Panc1 (cell line): Measurements from ENCODE around the gene OR13C3. TPM values are rescaled to one million over a fixed set of nuclear protein-coding genes. Genes with fewer than 3 reads are reported as not detected.
"Not testable (repeated sequence)": the region's sequence is repeated elsewhere in the genome, so short reads cannot be mapped to it uniquely, and the experiment has no call there.

Experiments
- ATAC-seq: fragments of 200-7000 bp; cut with Tn5 transposase; 2 replicates; pipeline ENCODE4 v1.9.1; 2020; ENCODE audit warnings: mild to moderate bottlenecking, moderate library complexity
- BruUV-seq: library from RNA; stranded (reverse); fragments of 400-500 nt; replicated peaks from 2 replicates; lab custom pipeline; 2021; lab: Mats Ljungman, UMichigan
- CTCF ChIA-PET: fragments of 300-600 bp; sonication (Branson Sonifier 250); formaldehyde crosslinking; loops from one replicate; lab custom pipeline; 2022; ENCODE audit warnings: antibody characterized with exemption; lab: Charles Lee
- POLR2A ChIA-PET: fragments of 300-600 bp; sonication (Branson Sonifier 250); formaldehyde crosslinking; loops from one replicate; lab custom pipeline; 2022; ENCODE audit warnings: antibody characterized with exemption; lab: Charles Lee
- DNase-seq: peaks from one replicate; pipeline ENCODE4 v3.0.0-alpha.2; 2010; ENCODE audit warnings: low read depth, low spot score
- H3K27ac ChIP-seq: 2 replicates; pipeline ENCODE4 v1.5.1; 2011; ENCODE audit warnings: mild to moderate bottlenecking, low read length, inconsistent platforms
- H3K27me3 ChIP-seq: fragments of 200-500 bp; sonication (Bioruptor generic); 2 replicates; pipeline ENCODE4 v1.6.0; 2014; ENCODE audit warnings: low read length, inconsistent platforms; ENCODE audit not compliant: control insufficient read depth, insufficient read depth
- H3K36me3 ChIP-seq: fragments of 200-500 bp; sonication (Bioruptor generic); 2 replicates; pipeline ENCODE4 v1.5.1; 2014; ENCODE audit warnings: inconsistent platforms, mild to moderate bottlenecking, low read length, moderate library complexity; ENCODE audit not compliant: control insufficient read depth, insufficient read depth
- H3K4me1 ChIP-seq: 2 replicates; pipeline ENCODE4 v1.5.1; 2011; ENCODE audit warnings: inconsistent platforms, mild to moderate bottlenecking, low read length, moderate library complexity; ENCODE audit not compliant: control insufficient read depth, insufficient read depth
- H3K4me3 ChIP-seq, 2 experiments: 2 replicates each; pipeline ENCODE4 v1.5.1; 2011 to 2012; ENCODE audit warnings: low read depth in 2 of 2, low read length in 2 of 2, mild to moderate bottlenecking in 2 of 2, inconsistent platforms in 1 of 2, moderate library complexity in 1 of 2
- H3K9me3 ChIP-seq: fragments of 200-500 bp; sonication (Bioruptor generic); 2 replicates; pipeline ENCODE4 v1.5.1; 2014; ENCODE audit warnings: low read depth, mild to moderate bottlenecking, inconsistent platforms, low read length, moderate library complexity; ENCODE audit not compliant: control insufficient read depth, insufficient read depth
- CTCF ChIP-seq: fragments of 450-650 bp; IDR thresholded peaks from 2 replicates; pipeline ENCODE4 v1.5.1; 2017; ENCODE audit warnings: mild to moderate bottlenecking
- POLR2AphosphoS5 ChIP-seq: IDR thresholded peaks from 2 replicates; pipeline ENCODE4 v1.6.1; 2012; ENCODE audit warnings: mild to moderate bottlenecking, low read depth, low read length, moderate library complexity
- REST ChIP-seq, 2 experiments: IDR thresholded peaks; 2 replicates each; pipeline ENCODE4 v1.6.1; 2011 to 2012; ENCODE audit warnings: low read depth in 2 of 2, control low read depth in 1 of 2, low read length in 1 of 2, mild to moderate bottlenecking in 1 of 2, moderate library complexity in 1 of 2; ENCODE audit not compliant: insufficient read depth in 1 of 2
- SIN3A ChIP-seq: IDR thresholded peaks from 2 replicates; pipeline ENCODE4 v1.6.1; 2012; ENCODE audit warnings: low read depth, mild to moderate bottlenecking, low read length, moderate library complexity, borderline replicate concordance; ENCODE audit not compliant: insufficient read depth
- TCF7L2 ChIP-seq: IDR thresholded peaks from 2 replicates; pipeline ENCODE4 v1.6.1; 2011; ENCODE audit warnings: mild to moderate bottlenecking, low read depth, low read length, inconsistent platforms
- in situ Hi-C: cut with HindIII; loops from 2 replicates; pipeline ENCODE4 v1.10.0; 2016; ENCODE audit warnings: low sequenced_read_pairs, low pct_unique_long_range_greater_than_20kb
- intact Hi-C: fragments of 100-400 bp; cut with micrococcal nuclease; formaldehyde crosslinking; loops from one replicate; pipeline ENCODE4 v1.10.0; 2022; ENCODE audit not compliant: unreplicated experiment
- total RNA-seq: library from RNA; stranded (reverse); gene quantifications from one replicate; pipeline ENCODE4 v1.2.1, GENCODE V29; 2021; ENCODE audit not compliant: unreplicated experiment

OR13C3 gene
- total RNA-seq, 1 experiment from 2014 or later = not detected

- BruUV-seq = no TSS peak
- Histone ChIP-seq H3K36me3 (no peaks in the 10 kb centered on the region), H3K27me3 (no peaks in the 10 kb centered on the region), H3K4me3 (no peak overlapping the region), H3K27ac (no peak overlapping the region), H3K9me3 (no peaks in the 10 kb centered on the region), H3K4me1 (no peaks in the 10 kb centered on the region)
- ATAC-seq (no peak), DNase-seq (no peak)
- ChIA-PET POLR2A (no interaction called here), CTCF (no interaction called here)
- no peak for TF ChIP-seq SIN3A
- no peak for TF ChIP-seq CTCF
- TF ChIP-seq TCF7L2 = no peak
- no peak for TF ChIP-seq POLR2AphosphoS5
- no peak for TF ChIP-seq REST (IDR thresholded peaks at IDR 0.05; ENCODE audit: insufficient read depth in 1 of 2, low read depth in 2 of 2, low read length in 1 of 2)
- intact Hi-C loops = no loop called here
- in situ Hi-C loops = no loop called here
Measured at GRCh38 chr9:104539275-104539674, 2.6 kb upstream of the OR13C3 start.

- CTCF ChIA-PET = no interaction called here
- Histone ChIP-seq H3K9me3 (no peaks in the 10 kb centered on the region), H3K27me3 (no peaks in the 10 kb centered on the region), H3K4me1 (no peaks in the 10 kb centered on the region), H3K27ac (no peak within 1 kb of the TSS), H3K4me3 (no peak within 1 kb of the TSS), H3K36me3 (no peaks in the 10 kb centered on the region)
- POLR2A ChIA-PET = no interaction called here
- intact Hi-C loops (no loop called here), in situ Hi-C loops (no loop called here)
- ATAC-seq (no peak), DNase-seq (no peak)
- no TSS peak for BruUV-seq
- TF ChIP-seq TCF7L2 (no peak), POLR2AphosphoS5 (no peak), CTCF (no peak), REST (IDR thresholded peaks at IDR 0.05; ENCODE audit: insufficient read depth in 1 of 2, low read depth in 2 of 2, low read length in 1 of 2) (no peak), SIN3A (no peak)
Measured at GRCh38 chr9:104527109-104527508, 9.5 kb downstream of the OR13C3 start, which contains the start of gene OR13C4. Gene OR13C4 (minus strand): TSS chr9:104527209. CDS start chr9:104527209, 0 bp downstream.

- CTCF ChIA-PET, intact Hi-C loops, H3K27me3 ChIP-seq, H3K36me3 ChIP-seq, H3K27ac ChIP-seq, H3K4me3 ChIP-seq, ATAC-seq, in situ Hi-C loops, BruUV-seq, H3K4me1 ChIP-seq, DNase-seq, POLR2A ChIA-PET, H3K9me3 ChIP-seq: not testable (repeated sequence)
Measured at GRCh38 chr9:104520241-104520640, 16.4 kb downstream of the OR13C3 start.
